Parathyroid adenoma (tissue), 2 donors: ENCODE measurements around the gene GNAZ.

ENCODE experiments used
- H2AFZ ChIP-seq: fragments of 300-600 bp; sonication (generic); one replicate; pipeline ENCODE4 v1.7.0; 2017; ENCODE audit warnings: antibody characterized with exemption, mild to moderate bottlenecking
- H3K27ac ChIP-seq: fragments of 300-600 bp; sonication (generic); one replicate; pipeline ENCODE4 v1.7.0; 2017
- H3K27me3 ChIP-seq: fragments of 300-600 bp; sonication (generic); one replicate; pipeline ENCODE4 v1.7.0; 2017; ENCODE audit warnings: low read length; ENCODE audit not compliant: control insufficient read depth, insufficient read depth
- H3K36me3 ChIP-seq: fragments of 300-600 bp; sonication (generic); one replicate; pipeline ENCODE4 v1.7.0; 2017; ENCODE audit warnings: low read length; ENCODE audit not compliant: control insufficient read depth, insufficient read depth
- H3K4me1 ChIP-seq: fragments of 300-600 bp; sonication (generic); one replicate; pipeline ENCODE4 v1.7.0; 2017; ENCODE audit warnings: control low read depth
- H3K4me2 ChIP-seq: fragments of 300-600 bp; sonication (generic); one replicate; pipeline ENCODE4 v1.7.0; 2017; ENCODE audit warnings: low read length
- H3K4me3 ChIP-seq: fragments of 300-600 bp; sonication (generic); one replicate; pipeline ENCODE4 v1.7.0; 2017; ENCODE audit warnings: low read depth, low read length
- H3K79me2 ChIP-seq: fragments of 300-600 bp; sonication (generic); one replicate; pipeline ENCODE4 v1.7.0; 2017; ENCODE audit warnings: control low read depth
- H3K9ac ChIP-seq: fragments of 300-600 bp; sonication (generic); one replicate; pipeline ENCODE4 v1.7.0; 2017; ENCODE audit warnings: mild to moderate bottlenecking
- H3K9me3 ChIP-seq: fragments of 300-600 bp; sonication (generic); one replicate; pipeline ENCODE4 v1.7.0; 2017; ENCODE audit warnings: low read length; ENCODE audit not compliant: control insufficient read depth
- TF ChIP-seq, protein P1 (sequence below): fragments of 300-600 bp; sonication (generic); IDR thresholded peaks from one replicate; pipeline ENCODE4 v1.7.0; 2017; ENCODE audit warnings: antibody characterized with exemption, mild to moderate bottlenecking
- donor health status: primary hyperparathyroidism.

The GNAZ gene

GRCh38 chr22:23033116-23033905, 37.0 kb upstream of the GNAZ start:
- H3K79me2 ChIP-seq: no peaks in the 10 kb centered on the region
- no peak overlapping the region for H2AFZ ChIP-seq
- H3K4me1 ChIP-seq: no peaks in the 10 kb centered on the region
- H3K4me3 ChIP-seq: no peak overlapping the region
- H3K36me3 ChIP-seq: no peaks in the 10 kb centered on the region
- no peaks in the 10 kb centered on the region for H3K27me3 ChIP-seq
- H3K9ac ChIP-seq: no peak overlapping the region
- H3K4me2 ChIP-seq: no peak overlapping the region
- H3K9me3 ChIP-seq: no peaks in the 10 kb centered on the region
- TF ChIP-seq, protein P1, sequence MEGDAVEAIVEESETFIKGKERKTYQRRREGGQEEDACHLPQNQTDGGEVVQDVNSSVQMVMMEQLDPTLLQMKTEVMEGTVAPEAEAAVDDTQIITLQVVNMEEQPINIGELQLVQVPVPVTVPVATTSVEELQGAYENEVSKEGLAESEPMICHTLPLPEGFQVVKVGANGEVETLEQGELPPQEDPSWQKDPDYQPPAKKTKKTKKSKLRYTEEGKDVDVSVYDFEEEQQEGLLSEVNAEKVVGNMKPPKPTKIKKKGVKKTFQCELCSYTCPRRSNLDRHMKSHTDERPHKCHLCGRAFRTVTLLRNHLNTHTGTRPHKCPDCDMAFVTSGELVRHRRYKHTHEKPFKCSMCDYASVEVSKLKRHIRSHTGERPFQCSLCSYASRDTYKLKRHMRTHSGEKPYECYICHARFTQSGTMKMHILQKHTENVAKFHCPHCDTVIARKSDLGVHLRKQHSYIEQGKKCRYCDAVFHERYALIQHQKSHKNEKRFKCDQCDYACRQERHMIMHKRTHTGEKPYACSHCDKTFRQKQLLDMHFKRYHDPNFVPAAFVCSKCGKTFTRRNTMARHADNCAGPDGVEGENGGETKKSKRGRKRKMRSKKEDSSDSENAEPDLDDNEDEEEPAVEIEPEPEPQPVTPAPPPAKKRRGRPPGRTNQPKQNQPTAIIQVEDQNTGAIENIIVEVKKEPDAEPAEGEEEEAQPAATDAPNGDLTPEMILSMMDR: no peak
- no peak overlapping the region for H3K27ac ChIP-seq

DNA sequence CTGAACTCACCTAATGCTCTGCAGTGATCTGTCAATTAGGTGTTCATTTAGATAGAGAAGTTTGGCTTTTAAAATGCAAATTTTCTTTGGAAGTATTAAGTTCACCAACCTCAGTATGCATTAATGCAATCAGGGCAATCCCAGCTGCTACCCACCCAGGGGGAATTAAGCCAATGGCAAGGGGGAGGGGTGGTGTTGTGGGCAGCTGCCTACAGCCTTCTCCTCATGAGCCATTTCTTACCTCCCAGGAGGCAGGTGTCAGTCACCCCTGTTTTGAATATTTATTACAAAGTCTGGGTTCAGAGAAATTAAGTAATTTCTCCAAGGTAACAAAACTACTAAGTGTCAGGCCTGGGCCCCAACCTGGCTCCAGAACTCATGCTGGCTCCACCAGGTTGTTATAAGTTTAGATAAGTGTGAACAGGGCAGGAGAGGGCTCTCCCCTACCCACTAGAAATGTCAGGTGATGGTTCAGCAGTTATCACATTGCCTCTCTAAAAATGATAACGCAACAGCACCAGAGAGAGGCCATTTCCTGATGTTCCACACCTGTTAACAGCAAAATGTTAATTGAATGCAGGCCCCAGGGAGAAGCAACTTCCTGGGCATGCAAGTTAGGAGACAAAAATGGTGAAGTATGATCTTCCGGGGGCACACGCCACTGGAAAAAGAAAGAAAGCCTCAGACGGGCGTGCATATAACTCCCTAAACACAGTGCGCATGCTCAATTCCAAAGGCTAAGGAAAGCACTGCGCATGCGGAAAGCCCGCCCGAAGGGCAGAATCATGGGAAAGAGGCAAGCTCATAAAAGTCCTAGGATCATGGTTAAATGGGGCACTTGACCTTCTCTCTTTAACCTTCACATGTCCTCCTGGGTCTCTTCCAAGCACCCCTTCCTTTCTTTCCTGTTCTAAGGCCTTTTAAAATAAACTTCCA, 35.4 kb upstream of the GNAZ start:
- H3K79me2 ChIP-seq: no peaks in the 10 kb centered on the region
- H3K9me3 ChIP-seq: no peaks in the 10 kb centered on the region
- H3K27ac ChIP-seq: no peak overlapping the region
- TF ChIP-seq, protein P1: no peak
- H3K27me3 ChIP-seq: no peaks in the 10 kb centered on the region
- no peaks in the 10 kb centered on the region for H3K36me3 ChIP-seq
- H3K9ac ChIP-seq: no peak overlapping the region
- H3K4me3 ChIP-seq: no peak overlapping the region
- no peak overlapping the region for H3K4me2 ChIP-seq
- no peak overlapping the region for H2AFZ ChIP-seq
- H3K4me1 ChIP-seq: no peaks in the 10 kb centered on the region

GRCh38 chr22:23035557-23036277, 34.6 kb upstream of the GNAZ start:
- TF ChIP-seq, protein P1: no peak
- Histone ChIP-seq H2AFZ (no peak overlapping the region), H3K36me3 (no peaks in the 10 kb centered on the region), H3K9me3 (no peaks in the 10 kb centered on the region), H3K79me2 (no peaks in the 10 kb centered on the region), H3K4me3 (no peak overlapping the region), H3K27me3 (no peaks in the 10 kb centered on the region), H3K4me1 (no peaks in the 10 kb centered on the region), H3K4me2 (no peak overlapping the region), H3K27ac (no peak overlapping the region), H3K9ac (no peak overlapping the region)

DNA sequence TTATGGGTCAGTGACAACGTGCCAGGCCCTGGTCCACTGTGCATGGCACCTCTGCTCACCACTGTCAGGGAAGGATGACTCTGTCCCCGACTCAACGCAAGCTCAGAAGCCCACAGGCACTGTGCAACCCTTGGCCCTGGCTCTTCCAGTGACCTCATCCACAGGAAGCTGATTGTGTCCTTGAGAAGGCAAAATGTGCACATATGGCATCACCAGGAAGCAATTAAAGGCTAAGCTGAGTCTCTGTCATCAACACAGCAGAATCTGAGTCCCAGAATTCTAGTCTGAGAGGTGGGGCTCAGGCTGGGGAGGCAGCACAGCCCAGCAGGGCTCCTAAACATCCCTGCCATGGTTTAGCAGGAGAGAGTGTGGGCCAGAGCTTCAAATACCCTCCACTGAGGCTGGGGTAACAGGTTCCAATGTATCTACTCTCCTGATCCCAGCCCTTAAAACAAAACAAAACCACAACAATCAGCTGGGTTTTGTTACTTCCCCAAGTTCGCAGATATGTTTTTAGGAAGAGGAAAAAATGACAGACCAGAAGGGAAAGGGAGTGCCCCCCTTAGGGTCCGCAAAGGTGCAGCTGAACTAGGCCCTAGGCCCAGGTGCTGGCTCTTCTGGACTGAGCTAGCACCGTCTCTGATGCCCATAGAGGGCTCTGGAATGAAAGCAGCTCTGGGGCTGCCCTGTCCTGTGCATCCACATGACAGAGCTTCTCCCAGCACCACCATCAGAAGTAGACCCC, 33.5 kb upstream of the GNAZ start:
- Histone ChIP-seq H3K9me3 (no peaks in the 10 kb centered on the region), H3K27ac (no peak overlapping the region), H3K4me2 (no peak overlapping the region), H3K9ac (no peak overlapping the region), H2AFZ (no peak overlapping the region), H3K27me3 (no peaks in the 10 kb centered on the region), H3K79me2 (no peaks in the 10 kb centered on the region), H3K36me3 (no peaks in the 10 kb centered on the region), H3K4me3 (no peak overlapping the region), H3K4me1 (no peaks in the 10 kb centered on the region)
- TF ChIP-seq, protein P1: no peak
